Head of caudate nucleus (tissue), 42 donors: Measurements from ENCODE around the gene PRR7.

Experiments used
- DNase-seq, 42 donors: peaks; one replicate each; pipeline versions ENCODE4 v3.0.0 to v3.0.0-alpha.2; 2020 to 2021; ENCODE audit warnings: mixed read lengths in 7 of 42
- intact Hi-C: fragments of 100-400 bp; cut with DNase I; formaldehyde crosslinking; loops from one replicate; pipeline ENCODE4 v1.15.0; 2022

The PRR7 gene

DNA sequence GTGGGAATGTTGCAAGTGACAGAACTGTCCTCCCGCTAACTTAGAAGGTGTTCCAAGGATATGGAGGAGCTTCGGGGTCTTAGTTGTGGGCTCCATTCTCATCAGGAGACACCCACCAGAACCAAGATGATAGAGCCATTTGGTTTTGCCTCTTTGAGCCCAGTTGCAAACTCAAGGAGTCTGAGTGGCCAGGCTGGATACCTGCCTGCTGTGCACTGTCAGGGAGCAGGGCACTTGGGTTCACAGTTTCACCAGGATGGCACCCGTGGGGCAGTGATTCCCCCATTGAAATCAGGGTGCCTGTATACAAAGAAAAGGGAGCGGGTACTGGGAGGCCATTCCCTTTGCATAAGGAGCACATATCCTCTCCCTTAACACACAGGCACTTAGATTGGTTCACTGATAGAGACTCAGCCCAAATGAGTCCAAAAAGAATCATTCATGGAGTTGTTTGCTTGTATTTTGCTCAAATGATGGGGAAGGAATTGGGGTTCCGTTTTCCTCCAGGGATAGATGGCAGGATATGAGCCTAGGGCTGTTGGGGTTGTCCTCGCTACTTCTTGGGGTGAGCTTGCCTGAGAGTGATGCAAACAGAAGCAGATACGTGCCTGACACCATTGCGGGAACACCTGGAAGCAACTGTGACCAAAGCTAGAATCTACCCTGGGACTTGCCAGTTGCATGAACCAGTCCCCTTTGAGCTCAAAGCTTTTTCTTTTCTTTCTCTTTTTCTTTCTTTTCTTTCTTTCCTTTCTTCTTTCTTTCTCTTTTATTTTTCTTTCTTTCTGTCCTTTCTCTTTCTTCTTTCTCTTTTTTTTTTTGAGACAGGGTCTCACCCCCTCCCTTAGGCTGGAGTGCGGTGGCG, 1.3 kb upstream of the PRR7 start:
- intact Hi-C loops, result no loop called here
- no peak for DNase-seq

DNA sequence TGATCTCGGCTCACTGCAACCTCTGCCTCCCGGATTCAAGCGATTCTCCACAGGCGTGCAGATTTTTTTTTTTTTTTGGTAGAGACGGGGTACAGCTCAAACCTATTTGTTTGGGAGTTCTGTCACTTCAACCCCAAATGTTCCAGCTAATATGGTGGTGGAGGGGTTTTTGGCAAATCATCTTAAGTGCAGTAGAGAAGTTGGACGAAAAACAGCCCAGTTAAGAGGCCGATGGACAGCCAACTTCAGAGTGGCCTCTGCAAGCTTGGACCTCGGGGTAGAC, 756 bp upstream of the PRR7 start:
- DNase-seq, result no peak
- intact Hi-C loops, result no loop called here

DNA sequence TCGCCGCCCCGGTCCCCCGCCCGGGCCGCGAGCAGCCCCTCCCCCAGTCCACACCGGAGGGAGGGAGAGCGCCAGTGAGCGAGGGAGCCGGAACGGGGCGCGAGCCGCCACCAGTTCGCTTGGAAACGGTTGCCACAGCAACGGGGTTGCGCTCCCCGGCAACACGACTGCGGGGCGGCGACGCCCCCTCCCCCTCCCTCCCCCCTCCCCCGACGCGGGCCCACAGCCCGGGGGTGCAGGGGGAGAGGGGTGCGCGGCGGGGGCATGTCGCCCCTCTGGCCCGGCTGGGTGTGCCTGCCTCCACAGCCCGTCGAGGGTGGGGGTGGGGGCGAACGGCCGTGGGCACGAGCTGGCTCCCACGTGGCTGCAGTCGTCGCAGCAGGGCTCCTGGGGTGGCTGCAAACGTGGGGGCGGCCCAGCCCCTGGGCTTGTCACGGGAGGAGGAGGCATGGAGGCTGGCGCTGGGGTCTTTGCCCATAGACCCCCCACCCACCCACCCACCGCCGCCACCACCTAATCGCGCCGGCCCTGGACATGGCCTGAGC, 524 bp downstream of the PRR7 start:
- DNase-seq, result peak; percentile 64 to 92 (median 84)
- intact Hi-C loops, result no loop called here

DNA sequence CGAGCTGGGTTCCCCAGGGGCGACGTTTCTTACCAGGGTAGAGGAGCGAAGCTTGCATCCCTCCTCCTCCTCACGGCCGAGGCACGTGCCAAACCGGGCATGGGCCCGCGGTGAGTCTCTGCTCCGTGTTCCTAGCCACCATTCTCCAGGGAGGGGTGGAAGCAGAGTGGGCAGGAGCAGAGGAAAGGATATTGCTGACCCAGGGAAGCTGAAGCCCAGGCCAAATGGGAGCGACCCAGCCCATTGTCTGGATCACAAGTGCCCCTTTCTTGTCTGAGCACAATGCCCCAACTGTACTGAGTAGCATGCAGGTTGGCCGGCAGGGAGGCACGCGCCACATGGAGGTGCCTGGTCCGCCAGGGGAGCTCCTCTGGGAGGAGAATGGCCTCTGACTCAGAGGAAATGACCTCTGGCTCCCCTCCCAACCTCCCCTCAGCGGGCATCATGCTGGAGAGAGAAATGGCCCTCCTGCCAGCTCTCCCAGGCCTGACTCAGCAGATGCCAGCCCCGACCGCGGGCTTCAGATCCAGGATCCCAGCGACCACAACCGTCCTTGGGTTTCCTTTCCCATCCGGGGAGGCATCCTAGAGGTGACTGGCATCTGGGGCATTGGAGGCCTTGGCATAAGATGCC, 1.1 kb downstream of the PRR7 start:
- intact Hi-C loops, result no loop called here
- DNase-seq, result peak; percentile 76 to 97 (median 87)

DNA sequence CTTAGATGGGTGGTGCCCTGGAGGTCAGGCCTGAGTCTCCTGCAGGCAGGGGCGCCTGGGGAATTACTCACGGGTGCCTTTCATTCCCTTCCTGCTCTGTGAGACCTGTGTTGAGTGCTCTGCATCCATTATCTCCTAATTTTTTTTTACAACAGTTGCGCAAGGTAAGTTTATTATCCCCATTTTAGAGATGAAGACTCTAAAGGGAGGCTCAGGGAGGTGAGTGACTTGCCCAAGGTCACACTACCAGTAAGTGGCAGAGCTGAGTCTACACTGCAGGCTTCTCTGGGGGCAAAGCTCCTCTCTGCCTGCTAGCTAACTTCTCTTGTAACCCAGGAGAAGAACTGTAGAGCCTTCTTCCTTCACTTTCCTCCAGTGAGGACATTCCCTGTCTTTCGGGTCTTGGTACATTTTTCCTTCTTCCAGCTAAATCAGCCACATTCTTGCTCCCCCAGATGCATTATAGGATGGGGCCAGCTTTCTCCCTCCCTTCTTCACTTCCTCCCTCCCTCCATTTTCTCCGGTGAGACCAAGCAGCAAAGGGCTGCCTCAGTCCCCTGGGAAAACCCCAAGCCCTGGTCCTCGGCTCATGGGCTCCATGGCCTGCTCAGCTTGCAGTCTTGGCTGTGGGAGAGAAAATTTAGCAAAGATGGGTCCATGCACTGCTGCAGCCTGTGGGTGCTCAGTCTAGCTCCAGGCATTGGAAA, 1.8 kb downstream of the PRR7 start:
- DNase-seq, result no peak
- intact Hi-C loops, result no loop called here

DNA sequence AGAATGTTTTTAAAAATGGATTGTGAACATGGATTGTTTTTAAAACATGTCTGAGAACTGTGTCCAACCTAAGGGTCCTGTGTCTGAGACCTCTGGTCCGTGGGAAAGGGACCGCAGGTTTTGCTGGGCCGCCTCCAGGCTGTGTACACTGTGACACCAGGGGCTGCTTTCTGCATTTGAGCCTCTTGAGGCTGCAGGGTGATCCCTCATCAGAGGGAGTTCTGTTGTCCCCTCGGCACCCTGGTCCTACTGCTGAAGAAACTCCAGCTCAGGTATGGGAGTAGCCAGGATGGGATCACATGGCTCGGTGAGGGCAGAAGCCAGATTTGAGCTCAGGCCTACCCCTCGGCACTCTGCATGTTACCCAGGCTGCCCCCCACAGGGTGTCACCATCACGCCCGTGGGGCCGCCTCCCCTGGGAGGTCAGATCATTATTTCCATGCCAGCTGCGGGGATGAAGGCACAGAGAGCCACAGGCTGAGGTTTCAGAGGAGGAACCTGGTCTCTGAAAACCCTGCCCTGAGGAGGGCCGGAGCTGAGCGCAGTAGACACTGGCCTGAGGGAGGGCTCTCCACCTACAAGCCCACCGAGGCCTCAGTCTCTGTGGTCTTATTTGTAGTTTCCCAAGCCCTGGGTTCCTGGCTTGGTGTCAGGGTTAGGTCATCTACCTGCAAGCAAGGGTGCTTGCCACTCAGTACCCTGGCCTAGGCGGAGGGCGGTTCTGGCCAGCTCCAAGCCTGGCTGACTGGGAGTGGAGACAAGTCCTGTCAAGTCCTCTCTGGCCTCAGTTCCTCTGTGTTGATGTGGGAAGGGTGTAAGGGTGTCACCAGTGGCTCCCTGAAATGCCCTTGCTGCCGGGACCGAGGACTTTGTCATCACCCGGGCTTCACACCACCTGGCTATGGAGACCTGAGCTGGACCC, 2.8 kb downstream of the PRR7 start:
- intact Hi-C loops, result loop anchor here (5.0 kb wide), 2 partner anchors 42 to 57 kb away; partner anchors contain the start of gene F12
- no peak for DNase-seq

DNA sequence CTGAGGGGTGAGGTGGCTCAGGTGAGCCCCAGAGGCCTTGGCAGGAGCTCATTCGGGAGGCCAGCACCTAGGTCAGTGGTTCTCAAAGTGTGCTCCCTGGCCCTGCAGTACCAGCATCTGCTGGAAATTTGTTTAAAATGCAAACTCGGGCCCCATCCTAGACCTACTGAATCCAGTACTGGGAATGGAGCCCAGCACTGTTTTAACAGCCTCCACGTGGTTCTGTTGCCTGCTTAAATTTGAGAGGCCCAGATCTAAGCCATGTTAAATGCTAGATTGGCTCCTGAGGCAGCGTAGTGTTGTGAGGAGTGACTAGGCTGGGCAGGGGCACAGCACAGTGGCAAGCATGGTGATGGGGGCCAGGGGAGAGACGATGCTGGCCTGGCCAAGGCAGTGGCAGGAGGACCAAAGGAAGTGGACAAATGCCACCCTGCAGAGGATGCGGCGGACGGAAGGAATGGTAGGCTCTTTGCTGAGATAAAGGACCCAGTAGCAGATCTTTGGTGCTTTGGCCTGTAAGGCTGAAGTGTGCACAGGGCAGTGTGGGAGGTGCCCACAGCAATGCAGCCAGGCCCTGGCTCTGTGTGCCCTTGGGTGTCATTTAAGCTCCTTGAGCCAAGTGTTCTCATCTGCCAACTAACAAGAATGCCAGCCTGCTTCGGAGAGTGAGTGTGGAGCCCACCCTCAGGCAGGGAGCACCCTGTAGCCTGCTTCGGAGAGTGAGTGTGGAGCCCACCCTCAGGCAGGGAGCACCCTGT, 4.2 kb downstream of the PRR7 start:
- DNase-seq, result peak in 5 of 42 donors; percentile 29 to 71 (median 44)
- intact Hi-C loops, result loop anchor here (5.0 kb wide), 2 partner anchors 44 to 59 kb away; partner anchors contain the start of gene F12

DNA sequence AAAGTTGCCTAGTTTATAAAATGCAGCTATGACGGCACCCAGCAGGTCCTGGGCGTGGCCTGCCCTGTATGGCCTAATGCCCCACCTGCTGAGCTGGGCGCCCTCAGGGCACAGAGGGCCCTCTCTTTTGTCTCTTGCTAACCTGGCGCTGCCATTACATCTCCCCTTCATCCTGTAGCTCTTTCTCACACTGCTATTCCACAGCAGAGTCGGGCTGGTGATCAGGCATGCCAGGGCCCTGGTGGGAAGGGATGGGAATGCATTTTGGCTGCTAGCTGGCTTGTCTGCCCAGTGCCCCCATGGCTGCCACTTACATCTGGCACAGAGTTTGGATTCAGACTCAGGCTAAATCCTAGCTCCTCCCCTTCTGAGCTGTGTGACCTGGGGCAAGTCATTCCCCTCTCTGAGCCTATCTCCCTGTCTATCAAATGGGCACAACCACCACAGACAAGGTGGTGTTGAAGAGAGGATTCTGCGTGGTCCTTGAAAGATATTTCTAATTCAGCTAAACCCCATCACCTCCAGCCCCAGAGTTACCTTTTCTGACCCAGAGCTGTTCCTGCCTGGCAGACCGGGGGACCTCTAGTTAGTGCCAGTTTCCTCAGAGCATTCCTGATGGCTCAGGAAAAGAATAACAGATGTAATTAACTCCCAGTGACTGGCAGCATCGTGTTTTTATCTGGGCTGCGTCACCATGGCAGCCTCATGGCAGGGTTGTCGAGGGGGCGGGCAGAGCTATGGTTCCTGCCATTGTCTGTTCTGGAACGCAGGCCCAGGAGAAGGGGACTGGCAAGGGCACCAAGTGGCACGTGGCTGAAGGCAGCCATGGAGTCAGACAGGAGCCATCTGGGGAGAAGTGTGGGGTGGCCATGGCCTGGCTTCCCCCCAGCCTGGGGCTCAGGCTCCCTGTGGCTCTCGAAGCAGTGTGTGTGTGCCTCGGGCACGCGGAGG, 6.3 kb downstream of the PRR7 start:
- DNase-seq, result peak in 41 of 42 donors; percentile 46 to 90 (median 72)
- intact Hi-C loops, result loop anchor here (2.0 to 5.0 kb wide), 3 partner anchors 26 to 61 kb away; partner anchors contain the start of genes F12 and GRK6

DNA sequence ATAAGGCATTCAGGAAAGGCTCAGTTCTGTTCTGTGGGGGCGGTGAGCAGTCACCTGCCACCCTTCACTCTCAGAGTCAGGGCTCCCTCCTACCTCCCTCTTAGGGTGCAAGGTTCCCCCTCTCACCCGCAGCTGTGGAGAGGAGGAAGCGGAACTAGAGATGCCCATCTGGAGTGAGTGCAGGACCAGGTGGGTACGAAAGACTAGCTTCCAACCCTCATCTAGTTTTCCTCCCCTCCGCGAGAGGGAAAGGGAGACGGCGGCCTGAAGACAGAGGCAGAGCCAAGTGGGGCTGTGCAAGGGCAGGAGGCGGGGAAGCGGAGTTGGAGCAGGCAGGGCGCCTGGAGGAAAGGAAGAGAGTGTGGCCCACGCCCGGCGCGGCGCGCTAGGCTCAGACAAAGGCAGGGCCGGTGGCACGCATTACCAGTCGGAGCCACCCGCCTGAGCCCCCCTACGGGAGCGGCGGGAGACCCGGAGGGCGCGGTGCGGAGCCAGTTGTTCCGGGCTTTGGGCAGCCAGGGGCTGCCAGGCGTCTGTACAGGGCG, 7.3 kb downstream of the PRR7 start:
- DNase-seq, result peak in 40 of 42 donors; percentile 21 to 87 (median 67)

DNA sequence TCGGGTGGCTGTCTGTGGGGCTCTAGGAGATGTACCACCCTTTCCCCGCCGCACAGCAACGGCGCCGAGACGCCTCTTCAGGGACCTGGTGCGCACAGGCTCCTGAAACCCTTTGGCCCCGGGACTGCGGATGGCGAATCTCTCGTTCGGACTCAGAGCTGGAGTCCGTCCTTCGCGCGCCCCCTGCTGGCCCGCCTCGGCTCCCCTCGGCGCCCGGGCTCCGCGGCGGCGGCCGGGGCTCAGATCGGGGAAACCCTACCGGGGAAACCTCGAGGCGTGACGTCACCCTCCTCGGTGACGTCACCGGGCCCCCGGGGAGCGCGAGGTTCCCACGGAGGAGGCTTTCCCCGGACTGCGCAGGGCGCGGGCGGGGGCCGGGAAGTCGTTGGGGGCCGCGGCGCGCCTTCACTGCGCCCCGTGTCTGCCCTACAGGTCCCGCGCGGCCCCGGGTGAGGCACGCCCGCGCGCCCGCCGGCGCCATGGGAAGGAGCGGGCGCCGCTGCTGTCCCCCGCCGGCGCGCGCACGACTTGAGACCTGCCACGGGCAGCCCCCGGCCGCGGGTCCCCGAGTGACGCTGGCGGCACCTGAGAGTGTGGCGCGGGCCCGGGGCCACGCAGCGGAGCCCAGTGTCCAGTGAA, 7.9 kb downstream of the PRR7 start:
- intact Hi-C loops, result loop anchor here (5.0 kb wide), 3 partner anchors 43 to 62 kb away; partner anchors contain the start of genes F12 and PDLIM7
- DNase-seq, result peak; percentile 74 to 96 (median 90)

More for the DNA sequence above, 7.3 kb downstream of the PRR7 start:
- intact Hi-C loops, result loop anchor here (2.0 to 5.0 kb wide), 3 partner anchors 27 to 62 kb away; partner anchors contain the start of genes F12 and GRK6

DNA sequence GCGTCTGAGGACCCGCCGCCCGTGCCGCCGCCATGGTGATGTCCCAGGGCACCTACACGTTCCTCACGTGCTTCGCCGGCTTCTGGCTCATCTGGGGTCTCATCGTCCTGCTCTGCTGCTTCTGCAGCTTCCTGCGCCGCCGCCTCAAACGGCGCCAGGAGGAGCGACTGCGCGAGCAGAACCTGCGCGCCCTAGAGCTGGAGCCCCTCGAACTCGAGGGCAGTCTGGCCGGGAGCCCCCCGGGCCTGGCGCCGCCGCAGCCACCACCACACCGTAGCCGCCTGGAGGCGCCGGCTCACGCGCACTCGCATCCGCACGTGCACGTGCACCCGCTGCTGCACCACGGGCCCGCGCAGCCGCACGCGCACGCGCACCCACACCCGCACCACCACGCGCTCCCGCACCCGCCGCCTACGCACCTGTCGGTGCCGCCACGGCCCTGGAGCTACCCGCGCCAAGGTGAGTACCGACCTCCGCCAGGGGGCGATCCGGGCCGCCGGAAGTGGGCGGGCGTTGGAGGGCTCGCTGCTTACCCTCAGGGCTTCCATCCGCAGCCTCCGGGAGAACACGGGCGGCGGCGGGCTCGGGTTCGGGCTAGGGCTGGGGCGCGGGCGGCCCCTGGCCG, 8.5 kb downstream of the PRR7 start:
- intact Hi-C loops, result loop anchor here (5.0 kb wide), 1 partner anchor 42 kb away; the partner anchor contains the start of gene PDLIM7
- peak; percentile 21 to 86 (median 74) for DNase-seq

DNA sequence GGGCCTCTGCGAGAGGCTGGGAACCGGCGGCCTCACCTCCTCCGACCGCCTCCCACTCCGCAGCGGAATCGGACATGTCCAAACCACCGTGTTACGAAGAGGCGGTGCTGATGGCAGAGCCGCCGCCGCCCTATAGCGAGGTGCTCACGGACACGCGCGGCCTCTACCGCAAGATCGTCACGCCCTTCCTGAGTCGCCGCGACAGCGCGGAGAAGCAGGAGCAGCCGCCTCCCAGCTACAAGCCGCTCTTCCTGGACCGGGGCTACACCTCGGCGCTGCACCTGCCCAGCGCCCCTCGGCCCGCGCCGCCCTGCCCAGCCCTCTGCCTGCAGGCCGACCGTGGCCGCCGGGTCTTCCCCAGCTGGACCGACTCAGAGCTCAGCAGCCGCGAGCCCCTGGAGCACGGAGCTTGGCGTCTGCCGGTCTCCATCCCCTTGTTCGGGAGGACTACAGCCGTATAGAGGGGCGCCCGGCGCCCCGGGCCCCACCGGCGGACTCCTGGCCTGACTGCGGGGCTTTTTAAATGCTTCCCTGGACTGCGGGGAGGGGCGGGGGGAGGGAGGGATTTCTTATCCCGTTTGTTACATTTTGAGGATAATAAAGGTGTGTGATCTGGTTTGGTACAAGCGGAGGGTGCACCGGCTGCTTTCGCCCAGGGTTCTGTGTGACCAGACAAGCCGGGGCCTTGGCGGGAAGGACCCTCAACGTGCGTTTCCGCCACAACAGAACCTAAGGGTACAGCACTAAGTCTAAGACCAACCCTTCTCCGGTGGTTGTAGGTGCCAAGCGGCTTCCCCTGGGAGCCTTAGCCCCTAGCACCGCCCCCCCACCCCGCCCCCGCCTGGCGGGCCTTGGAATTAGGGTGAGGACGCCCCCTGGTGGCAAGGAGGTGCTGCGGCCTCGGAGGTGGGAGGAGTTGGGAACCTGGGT, 9.3 kb downstream of the PRR7 start:
- DNase-seq, result peak; percentile 81 to 96 (median 91)
- intact Hi-C loops, result loop anchor here (5.0 kb wide), 1 partner anchor 41 kb away; the partner anchor contains the start of gene PDLIM7

DNA sequence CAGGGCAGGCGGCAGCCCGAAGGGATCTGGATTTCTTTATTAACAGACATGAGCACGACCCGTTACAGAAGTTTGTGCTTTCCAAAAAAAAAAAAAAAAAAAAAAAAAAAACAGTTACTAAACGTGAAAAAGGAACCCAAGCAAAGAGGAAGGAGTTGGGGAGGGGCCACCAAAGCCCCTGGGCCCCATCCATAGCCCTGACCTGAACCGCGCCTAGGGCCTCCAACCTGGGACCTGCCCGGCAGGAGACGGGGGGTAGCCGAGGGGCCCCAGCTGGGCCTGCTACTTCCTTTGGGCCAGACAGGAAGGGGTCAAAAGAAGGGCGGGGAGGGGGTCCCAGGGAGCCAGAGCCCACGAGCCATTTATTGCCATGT, 10.0 kb downstream of the PRR7 start:
- intact Hi-C loops, result loop anchor here (5.0 kb wide), 1 partner anchor 41 kb away; the partner anchor contains the start of gene PDLIM7
- DNase-seq, result no peak
